WTC11 (cell line): ENCODE data around the gene ELMO1. TPM values are rescaled to one million over a fixed set of nuclear protein-coding genes. Genes with fewer than 3 reads are reported as not detected.

ENCODE experiments used
- ATAC-seq: fragments of 200-7000 bp; cut with Tn5 transposase; 2 replicates; pipeline ENCODE4 v1.10.0; 2021; ENCODE audit warnings: mild to moderate bottlenecking, moderate library complexity
- CTCF ChIA-PET: fragments of 300-600 bp; sonication (Branson Sonifier 250); formaldehyde crosslinking; loops from one replicate; lab custom pipeline; 2021; ENCODE audit warnings: antibody characterized with exemption; lab: Charles Lee
- POLR2A ChIA-PET: fragments of 350-600 bp; sonication (Branson Sonifier 250); formaldehyde crosslinking; loops from one replicate; lab custom pipeline; 2021; ENCODE audit warnings: antibody characterized with exemption; lab: Charles Lee
- DNase-seq: peaks from one replicate; pipeline ENCODE4 v3.0.0; 2021; ENCODE audit warnings: low spot score
- H3K27ac Mint-ChIP-seq: 2 replicates; pipeline ENCODE4 v1.8.0; 2021; ENCODE audit warnings: mixed read lengths
- H3K27me3 Mint-ChIP-seq: 2 replicates; pipeline ENCODE4 v1.8.0; 2021; ENCODE audit warnings: low read depth, mild to moderate bottlenecking, moderate library complexity, mixed read lengths
- H3K36me3 Mint-ChIP-seq: 2 replicates; pipeline ENCODE4 v1.8.0; 2021; ENCODE audit warnings: mixed read lengths
- H3K4me1 Mint-ChIP-seq: 2 replicates; pipeline ENCODE4 v1.8.0; 2022; ENCODE audit warnings: mixed read lengths
- H3K4me3 Mint-ChIP-seq: 2 replicates; pipeline ENCODE4 v1.8.0; 2021; ENCODE audit warnings: mild to moderate bottlenecking, moderate library complexity, mixed read lengths
- H3K9me3 Mint-ChIP-seq: 2 replicates; pipeline ENCODE4 v1.8.0; 2021; ENCODE audit warnings: mixed read lengths
- CREM ChIP-seq: sonication (generic); formaldehyde crosslinking; IDR thresholded peaks from 2 replicates; pipeline ENCODE4 v1.8.1; 2022; ENCODE audit warnings: mild to moderate bottlenecking, missing genetic modification reagents, moderate library complexity
- ETV6 ChIP-seq: sonication (generic); formaldehyde crosslinking; IDR thresholded peaks from 2 replicates; pipeline ENCODE4 v1.8.1; 2022; ENCODE audit warnings: mild to moderate bottlenecking, missing genetic modification reagents
- FOXP1 ChIP-seq: sonication (generic); formaldehyde crosslinking; IDR thresholded peaks from 2 replicates; pipeline ENCODE4 v1.8.0; 2022; ENCODE audit warnings: missing genetic modification reagents, mild to moderate bottlenecking, moderate library complexity, borderline replicate concordance
- GRHL2 ChIP-seq: fragments of 250-450 bp; sonication (Bioruptor Pico); IDR thresholded peaks from 2 replicates; pipeline ENCODE4 v1.8.0; 2022; ENCODE audit warnings: mild to moderate bottlenecking, moderate library complexity; ENCODE audit not compliant: insufficient replicate concordance, severe bottlenecking
- HMGA2 ChIP-seq: fragments of 250-450 bp; sonication (Bioruptor Pico); IDR thresholded peaks from 2 replicates; pipeline ENCODE4 v1.4.0; 2021; ENCODE audit warnings: mild to moderate bottlenecking, moderate library complexity
- MYBL2 ChIP-seq: sonication (generic); formaldehyde crosslinking; IDR thresholded peaks from 2 replicates; pipeline ENCODE4 v1.8.1; 2023; ENCODE audit warnings: mild to moderate bottlenecking, moderate library complexity, missing genetic modification reagents
- NFATC4 ChIP-seq: fragments of 250-450 bp; sonication (Bioruptor Pico); IDR thresholded peaks from 2 replicates; pipeline ENCODE4 v1.9.0; 2021; ENCODE audit warnings: mild to moderate bottlenecking
- NR1H2 ChIP-seq: sonication (generic); formaldehyde crosslinking; IDR thresholded peaks from 2 replicates; pipeline ENCODE4 v1.9.0; 2021; ENCODE audit warnings: mild to moderate bottlenecking, moderate library complexity, missing genetic modification reagents
- NR2C2 ChIP-seq: sonication (generic); formaldehyde crosslinking; IDR thresholded peaks from 2 replicates; pipeline ENCODE4 v1.8.0; 2022; ENCODE audit warnings: mild to moderate bottlenecking, missing genetic modification reagents
- NR3C1 ChIP-seq: sonication (generic); formaldehyde crosslinking; conservative IDR thresholded peaks from 2 replicates; pipeline ENCODE4 v1.8.1; 2023; ENCODE audit warnings: low read depth, mild to moderate bottlenecking, missing genetic modification reagents
- PRRX2 ChIP-seq: fragments of 250-450 bp; sonication (Bioruptor Pico); IDR thresholded peaks from 2 replicates; pipeline ENCODE4 v1.8.0; 2021; ENCODE audit warnings: mild to moderate bottlenecking
- RELA ChIP-seq: sonication (generic); formaldehyde crosslinking; IDR thresholded peaks from 2 replicates; pipeline ENCODE4 v1.8.1; 2022; ENCODE audit warnings: missing genetic modification reagents, mild to moderate bottlenecking, borderline replicate concordance
- SMAD3 ChIP-seq: sonication (generic); formaldehyde crosslinking; IDR thresholded peaks from 2 replicates; pipeline ENCODE4 v1.8.0; 2022; ENCODE audit warnings: missing genetic modification reagents, mild to moderate bottlenecking, borderline replicate concordance
- SP1 ChIP-seq: sonication (generic); formaldehyde crosslinking; conservative IDR thresholded peaks from 2 replicates; pipeline ENCODE4 v1.8.1; 2022; ENCODE audit warnings: missing genetic modification reagents
- TEAD1 ChIP-seq: sonication (generic); formaldehyde crosslinking; IDR thresholded peaks from 2 replicates; pipeline ENCODE4 v1.8.0; 2022; ENCODE audit warnings: mild to moderate bottlenecking, missing genetic modification reagents
- TEAD4 ChIP-seq: sonication (generic); formaldehyde crosslinking; IDR thresholded peaks from 2 replicates; pipeline ENCODE4 v1.8.0; 2022; ENCODE audit warnings: mild to moderate bottlenecking, missing genetic modification reagents
- ZBTB21 ChIP-seq: sonication (generic); formaldehyde crosslinking; IDR thresholded peaks from 2 replicates; pipeline ENCODE4 v1.8.1; 2023; ENCODE audit warnings: mild to moderate bottlenecking, missing genetic modification reagents, borderline replicate concordance
- total RNA-seq: library from RNA; stranded (reverse); gene quantifications from 3 replicates; pipeline ENCODE4 v1.2.3, GENCODE V29; 2021
- TF ChIP-seq, protein P1 (sequence below): fragments of 200-600 bp; IDR thresholded peaks from 2 replicates; pipeline ENCODE4 v1.8.0; 2022; ENCODE audit warnings: antibody characterized with exemption
- TF ChIP-seq, protein P2 (sequence below): fragments of 250-450 bp; sonication (Bioruptor Pico); IDR thresholded peaks from 2 replicates; pipeline ENCODE4 v1.9.0; 2021; ENCODE audit warnings: mild to moderate bottlenecking
- TF ChIP-seq, protein P3 (sequence below): sonication (generic); formaldehyde crosslinking; IDR thresholded peaks from 2 replicates; pipeline ENCODE4 v1.8.0; 2022; ENCODE audit warnings: missing genetic modification reagents
- TF ChIP-seq, protein P4 (sequence below): sonication (generic); formaldehyde crosslinking; IDR thresholded peaks from 2 replicates; pipeline ENCODE4 v1.8.0; 2022; ENCODE audit warnings: mild to moderate bottlenecking, missing genetic modification reagents
- TF ChIP-seq, protein P5 (sequence below): sonication (generic); formaldehyde crosslinking; IDR thresholded peaks from 2 replicates; pipeline ENCODE4 v1.8.0; 2022; ENCODE audit warnings: mild to moderate bottlenecking, missing genetic modification reagents

The ELMO1 gene
- total RNA-seq, 1 experiment from 2014 or later, result 19.4 TPM

DNA sequence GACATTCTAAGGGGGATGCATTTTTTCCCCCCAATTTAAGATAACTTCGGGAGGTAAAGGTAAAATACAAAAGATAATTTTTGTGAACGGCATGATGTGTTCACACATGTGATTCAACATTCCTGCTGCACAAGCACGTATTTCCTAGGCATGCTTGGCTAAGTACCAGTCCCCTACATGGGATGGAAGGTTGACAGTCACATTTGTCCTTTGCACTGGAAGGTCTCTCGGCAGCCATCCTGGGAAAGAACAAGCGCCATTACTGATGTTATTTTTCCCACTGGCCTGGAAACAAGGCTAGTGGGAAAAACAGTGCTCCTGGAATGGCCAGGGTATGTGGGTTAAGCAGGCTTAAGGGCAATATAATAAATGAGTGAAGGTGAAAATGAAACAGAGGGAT lies 448.2 kb downstream of the ELMO1 start:
- ATAC-seq (no peak), DNase-seq (no peak)
- TF ChIP-seq NR2C2 (CRISPR knock-in tag) (no peak), TEAD1 (CRISPR knock-in tag) (no peak), GRHL2 (no peak), ZBTB21 (CRISPR knock-in tag) (no peak), HMGA2 (CRISPR knock-in tag) (no peak), SP1 (CRISPR knock-in tag) (no peak), TEAD4 (no peak), CREM (CRISPR knock-in tag) (no peak)
- TF ChIP-seq, protein P1, sequence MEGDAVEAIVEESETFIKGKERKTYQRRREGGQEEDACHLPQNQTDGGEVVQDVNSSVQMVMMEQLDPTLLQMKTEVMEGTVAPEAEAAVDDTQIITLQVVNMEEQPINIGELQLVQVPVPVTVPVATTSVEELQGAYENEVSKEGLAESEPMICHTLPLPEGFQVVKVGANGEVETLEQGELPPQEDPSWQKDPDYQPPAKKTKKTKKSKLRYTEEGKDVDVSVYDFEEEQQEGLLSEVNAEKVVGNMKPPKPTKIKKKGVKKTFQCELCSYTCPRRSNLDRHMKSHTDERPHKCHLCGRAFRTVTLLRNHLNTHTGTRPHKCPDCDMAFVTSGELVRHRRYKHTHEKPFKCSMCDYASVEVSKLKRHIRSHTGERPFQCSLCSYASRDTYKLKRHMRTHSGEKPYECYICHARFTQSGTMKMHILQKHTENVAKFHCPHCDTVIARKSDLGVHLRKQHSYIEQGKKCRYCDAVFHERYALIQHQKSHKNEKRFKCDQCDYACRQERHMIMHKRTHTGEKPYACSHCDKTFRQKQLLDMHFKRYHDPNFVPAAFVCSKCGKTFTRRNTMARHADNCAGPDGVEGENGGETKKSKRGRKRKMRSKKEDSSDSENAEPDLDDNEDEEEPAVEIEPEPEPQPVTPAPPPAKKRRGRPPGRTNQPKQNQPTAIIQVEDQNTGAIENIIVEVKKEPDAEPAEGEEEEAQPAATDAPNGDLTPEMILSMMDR, result no peak
- Mint-ChIP-seq H3K27me3 (no peaks in the 10 kb centered on the region), H3K4me3 (no peak overlapping the region), H3K36me3 (peaks cover 7% of the 10 kb centered on the region), H3K27ac (no peak overlapping the region), H3K9me3 (peaks cover 16% of the 10 kb centered on the region), H3K4me1 (no peaks in the 10 kb centered on the region)
- POLR2A ChIA-PET, result no interaction called here
- CTCF ChIA-PET, result no interaction called here

DNA sequence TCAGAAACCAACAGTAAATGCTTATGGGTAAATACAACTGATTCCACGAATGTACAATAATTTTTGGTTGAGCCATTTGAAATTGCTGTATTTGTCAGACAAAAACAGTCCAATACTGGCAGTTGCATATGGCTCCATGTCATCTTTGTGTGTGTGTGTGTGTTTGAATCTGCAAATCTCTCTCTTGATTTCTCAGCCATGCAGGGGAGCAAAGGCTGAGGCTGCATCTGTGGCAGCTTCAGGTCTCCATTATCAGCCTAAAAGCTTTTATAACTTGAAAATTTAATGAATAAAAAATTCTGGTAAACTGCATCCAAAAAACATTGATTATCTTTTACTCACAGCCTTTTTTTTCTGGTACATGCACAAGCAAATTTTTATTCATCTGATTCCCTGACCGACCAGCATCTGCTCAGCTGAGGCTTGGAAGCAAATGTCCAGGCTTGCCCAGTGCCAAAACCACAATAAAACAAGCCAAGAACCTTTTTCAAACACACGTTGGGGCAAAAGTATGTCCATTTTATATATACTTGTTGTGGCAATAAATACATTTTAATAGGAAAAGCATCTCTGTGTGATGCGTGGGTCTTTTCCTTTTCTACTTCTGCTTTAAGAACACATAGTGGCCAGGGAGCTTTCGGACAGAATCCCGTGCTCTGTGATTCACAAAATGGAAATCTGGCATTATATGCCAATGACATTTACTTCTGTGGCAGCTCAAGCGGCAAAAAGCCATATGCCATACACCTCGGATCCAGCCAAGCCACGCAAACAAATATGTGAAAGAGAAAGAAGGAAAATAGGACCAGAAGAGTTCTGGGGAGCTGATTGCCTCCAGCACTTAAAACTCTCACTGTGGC lies 448.8 kb downstream of the ELMO1 start:
- Mint-ChIP-seq H3K4me3 (no peak overlapping the region), H3K27me3 (no peaks in the 10 kb centered on the region), H3K4me1 (no peaks in the 10 kb centered on the region), H3K36me3 (peaks cover 7% of the 10 kb centered on the region), H3K27ac (no peak overlapping the region), H3K9me3 (peaks cover 16% of the 10 kb centered on the region)
- POLR2A ChIA-PET, result no interaction called here
- ATAC-seq (no peak), DNase-seq (no peak)
- TF ChIP-seq, protein P2, sequence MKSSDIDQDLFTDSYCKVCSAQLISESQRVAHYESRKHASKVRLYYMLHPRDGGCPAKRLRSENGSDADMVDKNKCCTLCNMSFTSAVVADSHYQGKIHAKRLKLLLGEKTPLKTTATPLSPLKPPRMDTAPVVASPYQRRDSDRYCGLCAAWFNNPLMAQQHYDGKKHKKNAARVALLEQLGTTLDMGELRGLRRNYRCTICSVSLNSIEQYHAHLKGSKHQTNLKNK, result no peak
- no peak for TF ChIP-seq PRRX2 (CRISPR knock-in tag)
- no peak for TF ChIP-seq SMAD3 (CRISPR knock-in tag)
- TF ChIP-seq TEAD4, result no peak
- TF ChIP-seq NR2C2 (CRISPR knock-in tag), result no peak
- TF ChIP-seq NFATC4 (CRISPR knock-in tag), result no peak
- TF ChIP-seq, protein P3, sequence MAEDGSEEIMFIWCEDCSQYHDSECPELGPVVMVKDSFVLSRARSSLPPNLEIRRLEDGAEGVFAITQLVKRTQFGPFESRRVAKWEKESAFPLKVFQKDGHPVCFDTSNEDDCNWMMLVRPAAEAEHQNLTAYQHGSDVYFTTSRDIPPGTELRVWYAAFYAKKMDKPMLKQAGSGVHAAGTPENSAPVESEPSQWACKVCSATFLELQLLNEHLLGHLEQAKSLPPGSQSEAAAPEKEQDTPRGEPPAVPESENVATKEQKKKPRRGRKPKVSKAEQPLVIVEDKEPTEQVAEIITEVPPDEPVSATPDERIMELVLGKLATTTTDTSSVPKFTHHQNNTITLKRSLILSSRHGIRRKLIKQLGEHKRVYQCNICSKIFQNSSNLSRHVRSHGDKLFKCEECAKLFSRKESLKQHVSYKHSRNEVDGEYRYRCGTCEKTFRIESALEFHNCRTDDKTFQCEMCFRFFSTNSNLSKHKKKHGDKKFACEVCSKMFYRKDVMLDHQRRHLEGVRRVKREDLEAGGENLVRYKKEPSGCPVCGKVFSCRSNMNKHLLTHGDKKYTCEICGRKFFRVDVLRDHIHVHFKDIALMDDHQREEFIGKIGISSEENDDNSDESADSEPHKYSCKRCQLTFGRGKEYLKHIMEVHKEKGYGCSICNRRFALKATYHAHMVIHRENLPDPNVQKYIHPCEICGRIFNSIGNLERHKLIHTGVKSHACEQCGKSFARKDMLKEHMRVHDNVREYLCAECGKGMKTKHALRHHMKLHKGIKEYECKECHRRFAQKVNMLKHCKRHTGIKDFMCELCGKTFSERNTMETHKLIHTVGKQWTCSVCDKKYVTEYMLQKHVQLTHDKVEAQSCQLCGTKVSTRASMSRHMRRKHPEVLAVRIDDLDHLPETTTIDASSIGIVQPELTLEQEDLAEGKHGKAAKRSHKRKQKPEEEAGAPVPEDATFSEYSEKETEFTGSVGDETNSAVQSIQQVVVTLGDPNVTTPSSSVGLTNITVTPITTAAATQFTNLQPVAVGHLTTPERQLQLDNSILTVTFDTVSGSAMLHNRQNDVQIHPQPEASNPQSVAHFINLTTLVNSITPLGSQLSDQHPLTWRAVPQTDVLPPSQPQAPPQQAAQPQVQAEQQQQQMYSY (CRISPR knock-in tag), result no peak
- TF ChIP-seq, protein P4, sequence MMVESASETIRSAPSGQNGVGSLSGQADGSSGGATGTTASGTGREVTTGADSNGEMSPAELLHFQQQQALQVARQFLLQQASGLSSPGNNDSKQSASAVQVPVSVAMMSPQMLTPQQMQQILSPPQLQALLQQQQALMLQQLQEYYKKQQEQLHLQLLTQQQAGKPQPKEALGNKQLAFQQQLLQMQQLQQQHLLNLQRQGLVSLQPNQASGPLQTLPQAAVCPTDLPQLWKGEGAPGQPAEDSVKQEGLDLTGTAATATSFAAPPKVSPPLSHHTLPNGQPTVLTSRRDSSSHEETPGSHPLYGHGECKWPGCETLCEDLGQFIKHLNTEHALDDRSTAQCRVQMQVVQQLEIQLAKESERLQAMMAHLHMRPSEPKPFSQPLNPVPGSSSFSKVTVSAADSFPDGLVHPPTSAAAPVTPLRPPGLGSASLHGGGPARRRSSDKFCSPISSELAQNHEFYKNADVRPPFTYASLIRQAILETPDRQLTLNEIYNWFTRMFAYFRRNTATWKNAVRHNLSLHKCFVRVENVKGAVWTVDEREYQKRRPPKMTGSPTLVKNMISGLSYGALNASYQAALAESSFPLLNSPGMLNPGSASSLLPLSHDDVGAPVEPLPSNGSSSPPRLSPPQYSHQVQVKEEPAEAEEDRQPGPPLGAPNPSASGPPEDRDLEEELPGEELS, result no peak
- no peak for TF ChIP-seq FOXP1 (CRISPR knock-in tag)
- no peak for TF ChIP-seq RELA (CRISPR knock-in tag)
- TF ChIP-seq NR3C1 (CRISPR knock-in tag), result no peak
- no peak for TF ChIP-seq ETV6 (CRISPR knock-in tag)
- TF ChIP-seq, protein P5, sequence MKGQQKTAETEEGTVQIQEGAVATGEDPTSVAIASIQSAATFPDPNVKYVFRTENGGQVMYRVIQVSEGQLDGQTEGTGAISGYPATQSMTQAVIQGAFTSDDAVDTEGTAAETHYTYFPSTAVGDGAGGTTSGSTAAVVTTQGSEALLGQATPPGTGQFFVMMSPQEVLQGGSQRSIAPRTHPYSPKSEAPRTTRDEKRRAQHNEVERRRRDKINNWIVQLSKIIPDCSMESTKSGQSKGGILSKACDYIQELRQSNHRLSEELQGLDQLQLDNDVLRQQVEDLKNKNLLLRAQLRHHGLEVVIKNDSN (CRISPR knock-in tag), result no peak
- TF ChIP-seq NR1H2, result no peak
- TF ChIP-seq, protein P1, result no peak
- no peak for TF ChIP-seq MYBL2 (CRISPR knock-in tag)
- CTCF ChIA-PET, result no interaction called here
